HepG2 (cell line): ENCODE data around the gene CXCR5. TPM values are rescaled to one million over a fixed set of nuclear protein-coding genes. Genes with fewer than 3 reads are reported as not detected.

Experiments
- ATAC-seq: fragments of 200-7000 bp; cut with Tn5 transposase; 3 replicates; pipeline ENCODE4 v1.9.1; 2020; ENCODE audit warnings: mild to moderate bottlenecking, moderate library complexity
- BruUV-seq: library from RNA; stranded (reverse); fragments of 400-500 nt; replicated peaks from 2 replicates; lab custom pipeline; 2021; lab: Mats Ljungman, UMichigan
- CTCF ChIA-PET: fragments of 300-600 bp; formaldehyde crosslinking; extraction: SDS; loops from one replicate; lab custom pipeline; 2021; ENCODE audit warnings: low total read pairs, inconsistent platforms, low intra/inter-chr PET ratio; lab: Yijun Ruan, JAX
- POLR2A ChIA-PET: fragments of 350-600 bp; sonication (Branson Sonifier 250); formaldehyde crosslinking; loops from one replicate; lab custom pipeline; 2020; ENCODE audit warnings: antibody characterized with exemption, inconsistent platforms; lab: Yijun Ruan, JAX
- DNase-seq: peaks from one replicate; pipeline ENCODE4 v3.0.0-alpha.2; 2015; ENCODE audit warnings: low spot score
- FAIRE-seq: peaks from 3 replicates; lab custom pipeline; 2011; peaks lifted over from hg19 to GRCh38; lab: Jason Lieb, UNC
- H2AFZ ChIP-seq: one replicate; pipeline ENCODE4 v1.6.1; 2011; ENCODE audit warnings: low read length, inconsistent platforms
- H3K27ac ChIP-seq: fragments of 300-600 bp; 3 replicates; pipeline ENCODE4 v1.8.0; 2011; ENCODE audit warnings: mixed run types, mild to moderate bottlenecking, mixed read lengths, low read length, inconsistent platforms; ENCODE audit not compliant: insufficient read depth; ENCODE audit errors: extremely low read length
- H3K27me3 ChIP-seq, 2 experiments: fragments of 200-600 bp in 1 of 2; 2 replicates in 1 of 2; 3 replicates in 1 of 2; pipeline versions ENCODE4 v1.6.0 to v1.8.0; 2011; ENCODE audit warnings: low read length in 2 of 2, mild to moderate bottlenecking in 2 of 2, moderate library complexity in 2 of 2, inconsistent platforms in 1 of 2; ENCODE audit not compliant: insufficient read depth in 2 of 2, control insufficient read depth in 1 of 2
- H3K36me3 ChIP-seq, 2 experiments: fragments of 200-600 bp in 1 of 2; replicated peaks in 1 of 2; 2 replicates in 1 of 2; 3 replicates in 1 of 2; pipeline versions ENCODE4 v1.5.1 to v1.8.0; 2011; ENCODE audit warnings: low read length in 2 of 2, inconsistent platforms in 1 of 2; ENCODE audit not compliant: insufficient read depth in 2 of 2, control insufficient read depth in 1 of 2
- H3K4me1 ChIP-seq: 2 replicates; pipeline ENCODE4 v1.5.1; 2012; ENCODE audit warnings: low read length, inconsistent platforms; ENCODE audit not compliant: insufficient read depth
- H3K4me2 ChIP-seq: 2 replicates; pipeline ENCODE4 v1.6.0; 2011; ENCODE audit warnings: low read depth, low read length, inconsistent platforms
- H3K4me3 ChIP-seq, 3 experiments: fragments of 200-600 bp in 1 of 3; sonication (generic), shearing (Covaris generic) in 1 of 3; replicated peaks in 1 of 3; 2 replicates each; pipeline ENCODE4 v1.5.1; 2011 to 2016; ENCODE audit warnings: low read length in 3 of 3, inconsistent platforms in 2 of 3, low read depth in 2 of 3, mild to moderate bottlenecking in 2 of 3, control low read depth in 1 of 3, mixed read lengths in 1 of 3; ENCODE audit not compliant: insufficient read depth in 1 of 3
- H3K79me2 ChIP-seq: one replicate; pipeline ENCODE4 v1.6.1; 2011; ENCODE audit warnings: low read length, inconsistent platforms; ENCODE audit not compliant: insufficient read depth
- H3K9ac ChIP-seq: 2 replicates; pipeline ENCODE4 v1.6.0; 2011; ENCODE audit warnings: mild to moderate bottlenecking, low read depth, low read length, inconsistent platforms; ENCODE audit not compliant: insufficient read depth
- H3K9me3 ChIP-seq: 2 replicates; pipeline ENCODE4 v1.5.1; 2012; ENCODE audit warnings: mild to moderate bottlenecking, low read length
- H4K20me1 ChIP-seq: 2 replicates; pipeline ENCODE4 v1.6.0; 2011; ENCODE audit warnings: inconsistent platforms, mild to moderate bottlenecking, low read length, moderate library complexity; ENCODE audit not compliant: insufficient read depth
- ELF4 ChIP-seq: sonication (generic); formaldehyde crosslinking; IDR thresholded peaks from 2 replicates; pipeline ENCODE4 v1.5.0; 2020; ENCODE audit warnings: missing genetic modification reagents, mild to moderate bottlenecking, moderate library complexity, borderline replicate concordance
- FLYWCH1 ChIP-seq: sonication (generic); formaldehyde crosslinking; IDR thresholded peaks from 2 replicates; pipeline ENCODE4 v1.8.1; 2023; ENCODE audit warnings: mild to moderate bottlenecking, missing genetic modification reagents
- HNRNPH1 ChIP-seq: fragments of 200-400 bp; formaldehyde crosslinking; optimal IDR thresholded peaks from 2 replicates; pipeline ENCODE3; 2017; ENCODE audit warnings: mild to moderate bottlenecking, low read depth, low read length
- KLF12 ChIP-seq: sonication (generic); formaldehyde crosslinking; IDR thresholded peaks from 2 replicates; pipeline ENCODE4 v1.4.0; 2020; ENCODE audit warnings: missing genetic modification reagents, borderline replicate concordance
- KLF13 ChIP-seq: sonication (generic); formaldehyde crosslinking; IDR thresholded peaks from 2 replicates; pipeline ENCODE4 v1.4.0; 2020; ENCODE audit warnings: mild to moderate bottlenecking, missing genetic modification reagents
- NKX3-1 ChIP-seq: sonication (generic); formaldehyde crosslinking; IDR thresholded peaks from 2 replicates; pipeline ENCODE4 v1.5.0; 2020; ENCODE audit warnings: missing genetic modification reagents
- PBX3 ChIP-seq: sonication (generic); formaldehyde crosslinking; IDR thresholded peaks from 2 replicates; pipeline ENCODE4 v1.8.1; 2023; ENCODE audit warnings: missing genetic modification reagents, inconsistent platforms, borderline replicate concordance
- SNAPC4 ChIP-seq: sonication (generic); formaldehyde crosslinking; IDR thresholded peaks from 2 replicates; pipeline ENCODE4 v1.4.0; 2020; ENCODE audit warnings: mild to moderate bottlenecking, missing genetic modification reagents
- ZBTB8A ChIP-seq: sonication (generic); formaldehyde crosslinking; IDR thresholded peaks from 2 replicates; pipeline ENCODE4 v1.4.0; 2020; ENCODE audit warnings: mild to moderate bottlenecking, low read depth, missing genetic modification reagents, borderline replicate concordance
- ZNF33A ChIP-seq: sonication (generic); formaldehyde crosslinking; IDR thresholded peaks from 2 replicates; pipeline ENCODE4 v1.5.1; 2020; ENCODE audit warnings: missing genetic modification reagents, mild to moderate bottlenecking, moderate library complexity, borderline replicate concordance
- ZNF543 ChIP-seq: sonication (generic); formaldehyde crosslinking; IDR thresholded peaks from 2 replicates; pipeline ENCODE4 v1.4.0; 2020; ENCODE audit warnings: mild to moderate bottlenecking, missing genetic modification reagents
- ZNF577 ChIP-seq: sonication (generic); formaldehyde crosslinking; IDR thresholded peaks from 2 replicates; pipeline ENCODE4 v1.4.0; 2020; ENCODE audit warnings: mild to moderate bottlenecking, low read depth, missing genetic modification reagents, borderline replicate concordance
- ZNF597 ChIP-seq: sonication (generic); formaldehyde crosslinking; IDR thresholded peaks from 2 replicates; pipeline ENCODE4 v1.5.0; 2020; ENCODE audit warnings: missing genetic modification reagents
- WGBS: methylation state at CpG from one replicate; pipeline ENCODE4 v1.1.6; 2017; ENCODE audit warnings: low lambda C conversion rate; 5-methylcytosine and 5-hydroxymethylcytosine counted together
- in situ Hi-C: cut with HindIII; loops from 2 replicates; pipeline ENCODE4 v1.10.0; 2017; ENCODE audit warnings: low pct_unique_long_range_greater_than_20kb; ENCODE audit not compliant: extremely low pct_ligation_motif_present
- intact Hi-C: fragments of 100-400 bp; cut with micrococcal nuclease; formaldehyde crosslinking; loops from one replicate; pipeline ENCODE4 v1.10.0; 2022; ENCODE audit not compliant: unreplicated experiment
- polyA plus RNA-seq, 8 experiments: library from polyadenylated mRNA; depleted of rRNA in 3 of 8; stranded (reverse) in 7 of 8; unstranded in 1 of 8; fragments of >200 nt; fragmentation: Illumina TruSeq in 4 of 8; extraction: Trizol in 4 of 8; gene quantifications; 2 replicates each; pipeline versions ENCODE4 v1.2.1 to v1.2.3, GENCODE V29; 2011 to 2016; ENCODE audit warnings: low read depth in 4 of 8, missing spikeins in 1 of 8, mixed read lengths in 1 of 8; ENCODE audit not compliant: insufficient read depth in 1 of 8
- total RNA-seq, 5 experiments: library from RNA; depleted of rRNA; stranded (reverse); fragments of >200 nt; fragmentation: Illumina TruSeq; extraction: Trizol; gene quantifications; 2 replicates each; pipeline ENCODE4 v1.2.3, GENCODE V29; 2016; ENCODE audit warnings: low read depth in 1 of 5

CXCR5 gene
- total and polyA plus RNA-seq, 2 of the 13 experiments (the other 11 are each of a cell fraction or from before 2014, with no cell fraction given) = not detected

GRCh38 chr11:118885831-118886565 is 2.3 kb downstream of the CXCR5 start:
- WGBS = 46% methylated on average over 12 of the region's 12 CpGs
- no peak overlapping the region for H3K4me2 ChIP-seq
- ChIA-PET POLR2A (no interaction called here), CTCF (no interaction called here)
- H3K4me1 ChIP-seq = peaks cover 37% of the 10 kb centered on the region
- no peak overlapping the region for H2AFZ ChIP-seq
- no peak overlapping the region for H3K27ac ChIP-seq
- in situ Hi-C loops = no loop called here
- BruUV-seq = no TSS peak
- no peaks in the 10 kb centered on the region for H4K20me1 ChIP-seq
- H3K4me3 ChIP-seq = no peak overlapping the region
- H3K9me3 ChIP-seq = no peaks in the 10 kb centered on the region
- intact Hi-C loops = no loop called here
- H3K36me3 ChIP-seq = no peaks in the 10 kb centered on the region
- no peak for ATAC-seq
- H3K79me2 ChIP-seq = no peaks in the 10 kb centered on the region
- peaks cover 7 to 62% of the 10 kb centered on the region in 2 experiments; a peak in 4 of 5 replicates for H3K27me3 ChIP-seq
- TF ChIP-seq ZNF597 (CRISPR knock-in tag) (no peak), SNAPC4 (CRISPR knock-in tag) (no peak), ELF4 (CRISPR knock-in tag) (no peak), FLYWCH1 (CRISPR knock-in tag) (no peak), ZBTB8A (CRISPR knock-in tag) (no peak), PBX3 (no peak), HNRNPH1 (no peak), KLF13 (CRISPR knock-in tag) (no peak), ZNF33A (CRISPR knock-in tag) (no peak), ZNF543 (CRISPR knock-in tag) (no peak), KLF12 (CRISPR knock-in tag) (no peak), NKX3-1 (CRISPR knock-in tag) (no peak), ZNF577 (CRISPR knock-in tag) (no peak)
- TF ChIP-seq, all 625 proteins: peak for 0
- no peak overlapping the region for H3K9ac ChIP-seq
- no peak for FAIRE-seq
- DNase-seq = no peak
